Right lobe of liver (tissue), 6 donors: ENCODE measurements around the gene GAREM2. TPM values are rescaled to one million over a fixed set of nuclear protein-coding genes. Genes with fewer than 3 reads are reported as not detected.

Experiments
- ATAC-seq, 4 donors: fragments of 200-7000 bp; cut with Tn5 transposase; one replicate each; pipeline ENCODE4 v1.9.1; 2020; ENCODE audit warnings: mild to moderate bottlenecking in 4 of 4, moderate library complexity in 4 of 4
- DNase-seq, 3 donors: peaks; one replicate each; pipeline ENCODE4 v3.0.0-alpha.2; 2020
- H3K27ac ChIP-seq, 3 donors: fragments of 200-600 bp; one replicate each; pipeline ENCODE4 v1.8.0; 2022
- H3K27me3 ChIP-seq, 2 donors: fragments of 200-600 bp; one replicate each; pipeline ENCODE4 v1.8.0; 2022
- H3K36me3 ChIP-seq, 4 donors: fragments of 200-600 bp; sonication (generic) in 1 of 4; one replicate each; pipeline versions ENCODE4 v1.5.1 to v1.8.0; 2017 to 2022; ENCODE audit warnings: control low read depth in 1 of 4
- H3K4me1 ChIP-seq, 4 donors: fragments of 200-600 bp; sonication (generic) in 1 of 4; one replicate each; pipeline versions ENCODE4 v1.5.1 to v1.8.0; 2017 to 2022; ENCODE audit warnings: control low read depth in 1 of 4
- H3K4me3 ChIP-seq, 3 donors: fragments of 200-600 bp; one replicate each; pipeline ENCODE4 v1.8.0; 2022
- H3K9me3 ChIP-seq, 4 donors: fragments of 200-600 bp; sonication (generic) in 1 of 4; one replicate each; pipeline versions ENCODE4 v1.5.1 to v1.8.0; 2017 to 2022; ENCODE audit warnings: control low read depth in 1 of 4
- POLR2A ChIP-seq: fragments of 450-650 bp; IDR thresholded peaks from one replicate; pipeline ENCODE4 v1.6.1; 2017; ENCODE audit warnings: antibody characterized with exemption, mild to moderate bottlenecking
- WGBS: methylation state at CpG from one replicate; pipeline ENCODE4 v1.1.6; 2018; ENCODE audit warnings: low coverage, low lambda C conversion rate; ENCODE audit not compliant: insufficient coverage; ENCODE audit errors: missing lambda C conversion rate; 5-methylcytosine and 5-hydroxymethylcytosine counted together
- intact Hi-C, 2 donors: fragments of 100-400 bp; cut with DNase I; formaldehyde crosslinking; loops; one replicate each; pipeline versions ENCODE4 v1.11.2 to v1.14.1; 2022
- total RNA-seq, 6 experiments: library from RNA; depleted of rRNA in 2 of 6; stranded (reverse); fragments of >200 nt in 2 of 6; fragmentation: NEBNext Ultra II Directional in 3 of 6; extraction: Animal tissue kit (Norgen Biotek cat#: 25700) in 3 of 6; gene quantifications; one replicate each; pipeline versions ENCODE4 v1.1.0 to v1.2.4, GENCODE V29; 2016 to 2023
- TF ChIP-seq, protein P1 (sequence below), 4 donors: fragments of 200-600 bp in 3 of 4; fragments of 450-650 bp in 1 of 4; IDR thresholded peaks; one replicate each; pipeline versions ENCODE4 v1.5.1 to v1.8.0; 2016 to 2022; ENCODE audit warnings: antibody characterized with exemption in 4 of 4, mild to moderate bottlenecking in 2 of 4
- donor health status: DM: no; HTN: yes; CAD: no.
- donor health status: DM: no; HTN: no; CAD: no.
- donor health status: DM: no; HTN: no; CAD: no.
- donor health status: DM: no; HTN: yes; CAD: no.
- donor health status: DM: no; HTN: yes; CAD: no.

Gene GAREM2
- total RNA-seq, 6 experiments from 2014 or later = 0.11 to 0.34 (median 0.20) TPM; not detected in 1

- intact Hi-C loops = loop anchor here in 1 of 2 donors (10.0 kb wide), 1 partner anchor 100 kb away; no protein-coding TSS in a partner anchor
- WGBS = 73% methylated on average over 9 of the region's 9 CpGs
- H3K4me1 ChIP-seq = peaks cover 0 to 27% (median 11%) of the 10 kb centered on the region in 4 donors
- H3K4me3 ChIP-seq = no peak overlapping the region
- ATAC-seq (peak; percentile 39 to 63 (median 58)), DNase-seq (no peak)
- no peak overlapping the region for H3K27ac ChIP-seq
- no peaks in the 10 kb centered on the region for H3K9me3 ChIP-seq
- no peaks in the 10 kb centered on the region for H3K27me3 ChIP-seq
- peaks cover 13 to 78% (median 41%) of the 10 kb centered on the region in 4 donors for H3K36me3 ChIP-seq
- TF ChIP-seq POLR2A = no peak
- TF ChIP-seq, protein P1, sequence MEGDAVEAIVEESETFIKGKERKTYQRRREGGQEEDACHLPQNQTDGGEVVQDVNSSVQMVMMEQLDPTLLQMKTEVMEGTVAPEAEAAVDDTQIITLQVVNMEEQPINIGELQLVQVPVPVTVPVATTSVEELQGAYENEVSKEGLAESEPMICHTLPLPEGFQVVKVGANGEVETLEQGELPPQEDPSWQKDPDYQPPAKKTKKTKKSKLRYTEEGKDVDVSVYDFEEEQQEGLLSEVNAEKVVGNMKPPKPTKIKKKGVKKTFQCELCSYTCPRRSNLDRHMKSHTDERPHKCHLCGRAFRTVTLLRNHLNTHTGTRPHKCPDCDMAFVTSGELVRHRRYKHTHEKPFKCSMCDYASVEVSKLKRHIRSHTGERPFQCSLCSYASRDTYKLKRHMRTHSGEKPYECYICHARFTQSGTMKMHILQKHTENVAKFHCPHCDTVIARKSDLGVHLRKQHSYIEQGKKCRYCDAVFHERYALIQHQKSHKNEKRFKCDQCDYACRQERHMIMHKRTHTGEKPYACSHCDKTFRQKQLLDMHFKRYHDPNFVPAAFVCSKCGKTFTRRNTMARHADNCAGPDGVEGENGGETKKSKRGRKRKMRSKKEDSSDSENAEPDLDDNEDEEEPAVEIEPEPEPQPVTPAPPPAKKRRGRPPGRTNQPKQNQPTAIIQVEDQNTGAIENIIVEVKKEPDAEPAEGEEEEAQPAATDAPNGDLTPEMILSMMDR (IDR thresholded peaks at IDR 0.05) = peak; percentile 21 to 55 (median 44)
These were observed 62.2 kb downstream of the GAREM2 start for GRCh38 chr2:26235089-26235488.

GRCh38 chr2:26237868-26238267, 65.0 kb downstream of the GAREM2 start:
- no peak for DNase-seq
- H3K27me3 ChIP-seq = no peaks in the 10 kb centered on the region
- no peak for ATAC-seq
- peaks cover 9 to 50% (median 26%) of the 10 kb centered on the region in 4 donors for H3K36me3 ChIP-seq
- intact Hi-C loops = loop anchor here in 1 of 2 donors (10.0 kb wide), 1 partner anchor 97 kb away; no protein-coding TSS in a partner anchor
- no peak overlapping the region for H3K27ac ChIP-seq
- H3K4me1 ChIP-seq = peaks cover 0 to 52% (median 15%) of the 10 kb centered on the region in 4 donors
- no peak for TF ChIP-seq POLR2A
- TF ChIP-seq, protein P1 (IDR thresholded peaks at IDR 0.05) = no peak
- 57% methylated on average over 1 of the region's 1 CpG for WGBS
- H3K4me3 ChIP-seq = no peak overlapping the region
- H3K9me3 ChIP-seq = no peaks in the 10 kb centered on the region

DNA sequence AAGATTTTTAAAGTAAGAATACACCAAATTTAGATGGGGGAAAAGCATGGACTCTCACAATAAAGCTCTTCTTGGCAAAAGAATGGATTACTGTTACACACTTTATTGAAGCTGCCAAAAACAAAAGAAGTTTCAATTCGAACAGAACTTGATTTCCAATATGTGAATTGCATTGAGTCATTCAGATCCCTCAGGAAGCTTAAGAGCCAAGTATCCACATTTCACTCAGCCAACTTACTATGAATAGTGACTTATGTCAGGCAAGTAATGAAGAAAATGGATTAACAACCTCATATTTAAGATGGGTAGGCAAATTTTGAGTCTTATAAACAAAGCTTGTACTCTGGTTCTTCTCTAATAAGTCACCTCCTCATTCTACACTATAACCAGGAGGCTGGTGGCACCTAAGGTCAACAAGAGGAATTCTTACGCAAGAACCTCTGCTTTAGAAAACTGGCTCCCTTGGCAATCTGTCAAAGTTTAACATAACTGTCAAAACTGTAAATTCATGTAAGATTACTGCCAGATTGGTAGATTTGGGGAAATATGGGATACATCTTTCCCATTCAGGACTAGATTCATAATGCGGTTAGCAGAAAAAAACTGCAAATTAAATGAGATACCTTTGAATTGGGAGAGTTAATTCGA, 65.5 kb downstream of the GAREM2 start:
- Histone ChIP-seq H3K27ac (no peak overlapping the region), H3K9me3 (no peaks in the 10 kb centered on the region), H3K4me1 (peaks cover 0 to 58% (median 15%) of the 10 kb centered on the region in 4 donors), H3K4me3 (no peak overlapping the region), H3K36me3 (peaks cover 4 to 44% (median 21%) of the 10 kb centered on the region in 4 donors), H3K27me3 (no peaks in the 10 kb centered on the region)
- ATAC-seq (peak; percentile 54 to 63 (median 58)), DNase-seq (no peak)
- WGBS = 53% methylated on average over 4 of the region's 4 CpGs
- intact Hi-C loops = loop anchor here in 1 of 2 donors (10.0 kb wide), 1 partner anchor 96 kb away; no protein-coding TSS in a partner anchor
- TF ChIP-seq POLR2A = no peak
- TF ChIP-seq, protein P1 (IDR thresholded peaks at IDR 0.05) = no peak

Other genes starting within 250 kb of the GAREM2 start
- 1 to 10 TPM in 3 of 6 experiments, under 1 TPM in 3; 0.88 to 2.2 (median 1.0) TPM for gene KIF3C, start 190.6 kb upstream of the GAREM2 start, total RNA-seq
- gene RAB10, start 139.0 kb upstream of the GAREM2 start, total RNA-seq = 10 to 100 TPM; 41.6 to 95.1 (median 70.6) TPM
- 100 to 1,000 TPM; 115 to 246 (median 160) TPM for gene HADHA, start 71.5 kb downstream of the GAREM2 start, total RNA-seq
- gene HADHB, start 71.9 kb downstream of the GAREM2 start, total RNA-seq = 100 to 1,000 TPM; 129 to 295 (median 219) TPM
- gene SELENOI, start 173.1 kb downstream of the GAREM2 start, total RNA-seq = 10 to 100 TPM; 24.1 to 39.1 (median 33.7) TPM
- gene ADGRF3, start 173.7 kb downstream of the GAREM2 start, total RNA-seq = under 1 TPM in 3 of 6 experiments, not detected in 3; 0.07 to 0.51 (median 0.15) TPM
- under 1 TPM in 2 of 6 experiments, not detected in 4; 0.31 TPM for gene DRC1, start 228.8 kb downstream of the GAREM2 start, total RNA-seq